Liver (tissue), 3 donors: Measurements from ENCODE around the gene USHBP1.

ENCODE experiments used
- EGR1 ChIP-seq, 2 donors: IDR thresholded peaks; 2 replicates each; pipeline ENCODE4 v1.6.1; 2016 to 2018; ENCODE audit warnings: antibody characterized with exemption in 2 of 2, low read depth in 2 of 2
- FOXA1 ChIP-seq: IDR thresholded peaks from 2 replicates; pipeline ENCODE4 v1.6.1; 2016; ENCODE audit warnings: antibody characterized with exemption
- GABPA ChIP-seq, 2 donors: IDR thresholded peaks in 1 of 2; conservative IDR thresholded peaks in 1 of 2; 2 replicates each; pipeline ENCODE4 v1.6.1; 2016; ENCODE audit warnings: antibody characterized with exemption in 2 of 2, mild to moderate bottlenecking in 1 of 2, moderate library complexity in 1 of 2
- JUND ChIP-seq, 2 donors: IDR thresholded peaks; 2 replicates each; pipeline ENCODE4 v1.6.1; 2016; ENCODE audit warnings: antibody characterized with exemption in 2 of 2
- MAX ChIP-seq: IDR thresholded peaks from 2 replicates; pipeline ENCODE4 v1.6.1; 2016; ENCODE audit warnings: antibody characterized with exemption
- RAD21 ChIP-seq, 2 donors: IDR thresholded peaks; 2 replicates each; pipeline ENCODE4 v1.6.1; 2016; ENCODE audit warnings: antibody characterized with exemption in 2 of 2, mild to moderate bottlenecking in 2 of 2
- RXRA ChIP-seq, 2 donors: IDR thresholded peaks; 2 replicates each; pipeline ENCODE4 v1.6.1; 2017 to 2018; ENCODE audit warnings: antibody characterized with exemption in 2 of 2, mild to moderate bottlenecking in 1 of 2
- SP1 ChIP-seq: IDR thresholded peaks from 2 replicates; pipeline ENCODE4 v1.6.1; 2018; ENCODE audit warnings: antibody characterized with exemption, mild to moderate bottlenecking
- TAF1 ChIP-seq: conservative IDR thresholded peaks from 2 replicates; pipeline ENCODE4 v1.6.1; 2016; ENCODE audit warnings: antibody characterized with exemption, mild to moderate bottlenecking
- YY1 ChIP-seq: IDR thresholded peaks from 2 replicates; pipeline ENCODE4 v1.6.1; 2016; ENCODE audit warnings: antibody characterized with exemption, mild to moderate bottlenecking
- TF ChIP-seq, protein P1 (sequence below): fragments of 150-350 bp; IDR thresholded peaks from 2 replicates; pipeline ENCODE4 v1.5.1; 2017; ENCODE audit warnings: improper control_type of control experiment, low read depth, low read length; ENCODE audit not compliant: missing input control
- TF ChIP-seq, protein P2 (sequence below): IDR thresholded peaks from 2 replicates; pipeline ENCODE4 v1.6.1; 2016; ENCODE audit warnings: antibody characterized with exemption
- TF ChIP-seq, protein P3 (sequence below): IDR thresholded peaks from 2 replicates; pipeline ENCODE4 v1.6.1; 2016; ENCODE audit warnings: antibody characterized with exemption, mild to moderate bottlenecking
- donor health status: healthy.
- donor health status: healthy.

- TF ChIP-seq, protein P1, sequence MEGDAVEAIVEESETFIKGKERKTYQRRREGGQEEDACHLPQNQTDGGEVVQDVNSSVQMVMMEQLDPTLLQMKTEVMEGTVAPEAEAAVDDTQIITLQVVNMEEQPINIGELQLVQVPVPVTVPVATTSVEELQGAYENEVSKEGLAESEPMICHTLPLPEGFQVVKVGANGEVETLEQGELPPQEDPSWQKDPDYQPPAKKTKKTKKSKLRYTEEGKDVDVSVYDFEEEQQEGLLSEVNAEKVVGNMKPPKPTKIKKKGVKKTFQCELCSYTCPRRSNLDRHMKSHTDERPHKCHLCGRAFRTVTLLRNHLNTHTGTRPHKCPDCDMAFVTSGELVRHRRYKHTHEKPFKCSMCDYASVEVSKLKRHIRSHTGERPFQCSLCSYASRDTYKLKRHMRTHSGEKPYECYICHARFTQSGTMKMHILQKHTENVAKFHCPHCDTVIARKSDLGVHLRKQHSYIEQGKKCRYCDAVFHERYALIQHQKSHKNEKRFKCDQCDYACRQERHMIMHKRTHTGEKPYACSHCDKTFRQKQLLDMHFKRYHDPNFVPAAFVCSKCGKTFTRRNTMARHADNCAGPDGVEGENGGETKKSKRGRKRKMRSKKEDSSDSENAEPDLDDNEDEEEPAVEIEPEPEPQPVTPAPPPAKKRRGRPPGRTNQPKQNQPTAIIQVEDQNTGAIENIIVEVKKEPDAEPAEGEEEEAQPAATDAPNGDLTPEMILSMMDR: no peak
- TF ChIP-seq TAF1: no peak
- TF ChIP-seq GABPA (IDR thresholded peaks at IDR 0.05 in 1 of 2, conservative IDR thresholded peaks at IDR 0.05 in 1 of 2): no peak
- peak; percentile 12 for TF ChIP-seq SP1
- TF ChIP-seq, protein P2, sequence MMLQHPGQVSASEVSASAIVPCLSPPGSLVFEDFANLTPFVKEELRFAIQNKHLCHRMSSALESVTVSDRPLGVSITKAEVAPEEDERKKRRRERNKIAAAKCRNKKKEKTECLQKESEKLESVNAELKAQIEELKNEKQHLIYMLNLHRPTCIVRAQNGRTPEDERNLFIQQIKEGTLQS: no peak
- no peak for TF ChIP-seq JUND (IDR thresholded peaks at IDR 0.05)
- TF ChIP-seq EGR1 (IDR thresholded peaks at IDR 0.05; ENCODE audit: low read depth in 2 of 2): no peak
- TF ChIP-seq RAD21 (IDR thresholded peaks at IDR 0.05): no peak
- no peak for TF ChIP-seq MAX
- TF ChIP-seq, protein P3, sequence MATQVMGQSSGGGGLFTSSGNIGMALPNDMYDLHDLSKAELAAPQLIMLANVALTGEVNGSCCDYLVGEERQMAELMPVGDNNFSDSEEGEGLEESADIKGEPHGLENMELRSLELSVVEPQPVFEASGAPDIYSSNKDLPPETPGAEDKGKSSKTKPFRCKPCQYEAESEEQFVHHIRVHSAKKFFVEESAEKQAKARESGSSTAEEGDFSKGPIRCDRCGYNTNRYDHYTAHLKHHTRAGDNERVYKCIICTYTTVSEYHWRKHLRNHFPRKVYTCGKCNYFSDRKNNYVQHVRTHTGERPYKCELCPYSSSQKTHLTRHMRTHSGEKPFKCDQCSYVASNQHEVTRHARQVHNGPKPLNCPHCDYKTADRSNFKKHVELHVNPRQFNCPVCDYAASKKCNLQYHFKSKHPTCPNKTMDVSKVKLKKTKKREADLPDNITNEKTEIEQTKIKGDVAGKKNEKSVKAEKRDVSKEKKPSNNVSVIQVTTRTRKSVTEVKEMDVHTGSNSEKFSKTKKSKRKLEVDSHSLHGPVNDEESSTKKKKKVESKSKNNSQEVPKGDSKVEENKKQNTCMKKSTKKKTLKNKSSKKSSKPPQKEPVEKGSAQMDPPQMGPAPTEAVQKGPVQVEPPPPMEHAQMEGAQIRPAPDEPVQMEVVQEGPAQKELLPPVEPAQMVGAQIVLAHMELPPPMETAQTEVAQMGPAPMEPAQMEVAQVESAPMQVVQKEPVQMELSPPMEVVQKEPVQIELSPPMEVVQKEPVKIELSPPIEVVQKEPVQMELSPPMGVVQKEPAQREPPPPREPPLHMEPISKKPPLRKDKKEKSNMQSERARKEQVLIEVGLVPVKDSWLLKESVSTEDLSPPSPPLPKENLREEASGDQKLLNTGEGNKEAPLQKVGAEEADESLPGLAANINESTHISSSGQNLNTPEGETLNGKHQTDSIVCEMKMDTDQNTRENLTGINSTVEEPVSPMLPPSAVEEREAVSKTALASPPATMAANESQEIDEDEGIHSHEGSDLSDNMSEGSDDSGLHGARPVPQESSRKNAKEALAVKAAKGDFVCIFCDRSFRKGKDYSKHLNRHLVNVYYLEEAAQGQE: no peak
- no peak for TF ChIP-seq FOXA1
- no peak for TF ChIP-seq YY1
- TF ChIP-seq RXRA (IDR thresholded peaks at IDR 0.05): peak in 1 of 2 donors; percentile 55
Observed at GRCh38 chr19:17248011-17248776, 16.4 kb downstream of the USHBP1 start.
